22Rv1 (cell line): ENCODE data around the gene TRIM37.

Source experiments
- H3K27ac ChIP-seq: fragments of 450-650 bp; 2 replicates; pipeline ENCODE4 v1.5.1; 2017
- ZFX ChIP-seq: fragments of 450-650 bp; IDR thresholded peaks from 2 replicates; pipeline ENCODE4 v1.6.1; 2017; ENCODE audit warnings: antibody characterized with exemption, borderline replicate concordance
- TF ChIP-seq, protein P1 (sequence below): fragments of 450-650 bp; IDR thresholded peaks from 2 replicates; pipeline ENCODE4 v1.5.1; 2017; ENCODE audit warnings: mild to moderate bottlenecking

The TRIM37 gene

DNA sequence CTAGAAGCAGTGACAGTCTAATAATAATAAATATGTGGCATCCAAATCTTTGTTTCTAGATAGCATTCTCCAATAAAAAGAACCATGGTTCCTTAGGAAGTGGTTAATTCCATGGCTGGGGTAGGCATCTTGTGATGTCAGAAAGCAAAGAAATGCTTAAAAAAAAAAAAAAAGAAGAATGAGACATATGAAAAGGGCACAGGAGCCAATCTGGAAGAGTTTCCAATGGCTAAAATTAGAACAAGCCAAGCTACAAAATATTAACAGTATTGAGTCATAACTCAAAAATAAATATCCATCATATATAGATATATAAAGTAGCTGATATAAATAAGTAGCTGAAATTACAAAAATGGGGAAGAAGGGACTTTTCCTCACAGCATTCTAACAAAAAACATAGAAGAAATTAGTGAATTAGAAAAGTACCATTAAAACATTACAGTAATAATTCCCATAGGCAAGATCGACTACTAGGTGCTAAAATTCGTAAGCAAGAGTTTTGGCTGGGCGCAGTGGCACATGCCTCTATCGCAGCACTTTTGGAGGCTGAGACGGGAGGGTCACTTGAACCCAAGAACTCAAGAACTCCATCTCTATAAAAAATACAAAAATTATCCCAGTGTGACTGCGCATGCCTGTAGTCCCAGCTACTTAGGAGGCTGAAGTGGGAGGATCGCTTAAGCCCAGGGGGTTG is 111.3 kb downstream of the TRIM37 start:
- TF ChIP-seq, protein P1, sequence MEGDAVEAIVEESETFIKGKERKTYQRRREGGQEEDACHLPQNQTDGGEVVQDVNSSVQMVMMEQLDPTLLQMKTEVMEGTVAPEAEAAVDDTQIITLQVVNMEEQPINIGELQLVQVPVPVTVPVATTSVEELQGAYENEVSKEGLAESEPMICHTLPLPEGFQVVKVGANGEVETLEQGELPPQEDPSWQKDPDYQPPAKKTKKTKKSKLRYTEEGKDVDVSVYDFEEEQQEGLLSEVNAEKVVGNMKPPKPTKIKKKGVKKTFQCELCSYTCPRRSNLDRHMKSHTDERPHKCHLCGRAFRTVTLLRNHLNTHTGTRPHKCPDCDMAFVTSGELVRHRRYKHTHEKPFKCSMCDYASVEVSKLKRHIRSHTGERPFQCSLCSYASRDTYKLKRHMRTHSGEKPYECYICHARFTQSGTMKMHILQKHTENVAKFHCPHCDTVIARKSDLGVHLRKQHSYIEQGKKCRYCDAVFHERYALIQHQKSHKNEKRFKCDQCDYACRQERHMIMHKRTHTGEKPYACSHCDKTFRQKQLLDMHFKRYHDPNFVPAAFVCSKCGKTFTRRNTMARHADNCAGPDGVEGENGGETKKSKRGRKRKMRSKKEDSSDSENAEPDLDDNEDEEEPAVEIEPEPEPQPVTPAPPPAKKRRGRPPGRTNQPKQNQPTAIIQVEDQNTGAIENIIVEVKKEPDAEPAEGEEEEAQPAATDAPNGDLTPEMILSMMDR, result no peak
- TF ChIP-seq ZFX, result no peak
- H3K27ac ChIP-seq, result no peak overlapping the region

DNA sequence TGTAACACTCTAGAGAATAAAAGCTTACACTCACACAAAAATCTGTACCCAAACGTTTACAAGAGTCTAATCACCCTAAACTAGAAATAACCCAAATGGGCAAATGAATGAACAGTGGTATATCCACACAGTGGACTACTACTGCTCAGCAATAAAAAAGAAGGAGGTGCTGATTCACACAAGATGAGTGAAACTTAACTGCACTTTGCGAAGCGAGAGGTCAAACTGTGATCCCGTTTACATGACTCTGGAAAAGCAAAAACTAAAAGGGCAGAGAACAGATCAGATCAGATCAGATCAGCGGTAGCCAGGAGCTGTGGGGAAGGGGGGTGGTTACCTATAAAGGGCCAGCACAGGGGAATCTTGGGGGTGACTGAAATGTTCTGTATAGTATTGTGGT is 113.4 kb downstream of the TRIM37 start:
- TF ChIP-seq, protein P1, result no peak
- TF ChIP-seq ZFX, result no peak
- no peak overlapping the region for H3K27ac ChIP-seq

DNA sequence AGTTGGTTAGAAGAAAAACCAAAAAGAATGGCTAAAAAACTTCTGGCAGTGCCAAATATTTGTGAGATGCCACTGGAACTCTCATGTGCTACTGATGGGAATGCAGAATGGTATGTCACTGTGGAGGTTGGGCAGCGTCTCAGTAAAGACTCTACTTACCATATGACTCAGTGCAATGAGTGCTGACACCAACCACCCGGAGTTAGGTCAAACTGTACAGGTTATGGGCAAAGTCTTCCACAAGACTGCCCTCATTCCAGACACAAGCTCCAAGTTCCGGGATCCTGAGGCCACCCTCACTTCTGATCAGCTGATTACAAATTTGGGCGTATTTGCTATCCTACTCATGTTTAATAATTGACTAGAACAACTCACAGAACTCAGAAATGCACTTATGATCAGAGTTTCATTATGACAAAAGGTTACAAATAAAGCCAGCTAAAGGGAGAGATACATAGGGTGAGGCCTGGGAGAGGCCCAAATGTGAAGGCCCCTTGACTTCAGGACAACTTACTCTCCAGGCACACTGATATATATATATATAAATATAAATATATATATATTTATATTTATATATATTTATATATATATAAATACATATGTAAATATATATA is 114.9 kb downstream of the TRIM37 start:
- peak overlapping the region; percentile 7; the same call in 1 of the 2 replicates for H3K27ac ChIP-seq
- TF ChIP-seq, protein P1, result no peak
- TF ChIP-seq ZFX, result no peak

DNA sequence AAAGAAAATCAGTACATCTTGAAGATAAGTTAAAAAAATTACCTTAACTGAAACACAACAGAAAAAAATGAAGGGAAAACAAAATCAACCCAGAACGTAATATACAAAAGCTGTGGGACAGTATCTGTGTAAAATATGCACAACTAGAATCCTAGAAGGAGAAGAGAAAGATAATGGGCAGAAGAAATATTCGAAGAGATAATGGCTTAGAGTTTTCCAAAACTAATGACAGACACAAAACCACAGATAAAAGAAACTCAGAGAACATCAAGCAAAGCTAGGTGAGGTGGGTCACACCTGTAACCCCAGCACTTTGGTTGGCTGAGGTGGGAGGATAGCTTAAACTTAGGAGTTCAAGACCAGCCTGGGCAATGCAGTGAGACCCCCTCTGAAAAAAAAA is 117.1 kb downstream of the TRIM37 start:
- H3K27ac ChIP-seq, result no peak overlapping the region
- TF ChIP-seq, protein P1, result no peak
- TF ChIP-seq ZFX, result no peak

DNA sequence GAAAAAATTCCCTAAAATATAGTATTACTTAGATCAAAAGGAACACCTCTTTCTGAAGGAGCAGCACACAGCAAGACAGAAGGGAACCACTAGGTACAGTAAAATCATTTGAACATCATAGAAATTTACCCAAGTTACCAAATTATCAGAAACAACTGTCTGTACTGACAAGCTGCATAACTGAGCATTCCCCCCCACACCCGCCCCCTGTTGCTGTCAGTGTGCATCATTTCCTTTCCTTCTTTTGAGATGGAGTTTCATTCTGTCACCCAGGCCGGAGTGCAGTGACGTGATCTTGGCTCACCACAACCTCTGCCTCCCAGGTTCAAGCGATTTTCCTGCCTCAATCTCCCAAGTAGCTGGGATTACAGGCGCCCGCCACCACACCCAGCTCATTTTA is 120.7 kb downstream of the TRIM37 start:
- no peak overlapping the region for H3K27ac ChIP-seq
- TF ChIP-seq ZFX, result no peak
- TF ChIP-seq, protein P1, result no peak

DNA sequence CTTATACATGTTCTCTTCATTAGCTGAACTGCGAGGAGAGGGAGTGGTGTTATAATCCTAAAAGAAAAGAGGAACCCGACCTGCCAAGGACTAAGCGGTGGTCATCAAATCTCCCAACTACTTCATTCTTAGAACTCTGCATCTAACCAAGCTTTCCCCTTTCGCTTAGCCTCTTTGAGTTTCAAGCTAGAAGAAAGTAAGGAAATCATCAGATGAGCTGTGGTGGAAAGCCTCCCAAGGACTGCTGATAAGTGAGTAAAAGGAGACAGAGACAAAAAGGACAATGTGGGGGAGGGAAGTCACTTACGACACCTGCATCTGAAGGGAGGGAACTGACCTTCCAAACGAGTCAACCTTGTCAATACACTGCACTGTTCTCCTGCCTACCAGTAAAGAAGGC is 121.3 kb downstream of the TRIM37 start:
- no peak for TF ChIP-seq ZFX
- TF ChIP-seq, protein P1, result no peak
- H3K27ac ChIP-seq, result no peak overlapping the region

DNA sequence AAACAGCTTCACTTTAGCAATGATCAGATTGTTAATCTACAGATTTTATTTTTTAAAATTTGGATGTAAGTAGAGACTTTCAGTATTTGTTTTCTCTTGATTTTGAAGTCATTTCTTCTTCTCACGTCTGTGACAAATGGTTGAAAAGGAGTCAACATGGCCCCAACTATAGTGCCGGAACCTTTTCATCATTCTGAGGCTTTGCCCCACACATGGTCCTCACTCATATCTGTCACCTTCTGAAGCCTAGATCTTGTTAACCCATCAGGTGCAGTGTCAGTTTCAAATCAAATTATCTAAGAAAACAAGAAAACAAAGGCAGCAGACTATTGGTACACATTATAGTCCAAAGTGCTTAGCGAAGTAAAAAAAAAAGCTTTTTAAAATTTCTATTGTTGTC is 124.1 kb downstream of the TRIM37 start:
- TF ChIP-seq, protein P1, result no peak
- no peak for TF ChIP-seq ZFX
- no peak overlapping the region for H3K27ac ChIP-seq
